ENCODE measurements around the gene OR6V1.
"Not testable (repeated sequence)": the region's sequence is repeated elsewhere in the genome, so short reads cannot be mapped to it uniquely, and the experiment has no call there.

Gene OR6V1

DNA sequence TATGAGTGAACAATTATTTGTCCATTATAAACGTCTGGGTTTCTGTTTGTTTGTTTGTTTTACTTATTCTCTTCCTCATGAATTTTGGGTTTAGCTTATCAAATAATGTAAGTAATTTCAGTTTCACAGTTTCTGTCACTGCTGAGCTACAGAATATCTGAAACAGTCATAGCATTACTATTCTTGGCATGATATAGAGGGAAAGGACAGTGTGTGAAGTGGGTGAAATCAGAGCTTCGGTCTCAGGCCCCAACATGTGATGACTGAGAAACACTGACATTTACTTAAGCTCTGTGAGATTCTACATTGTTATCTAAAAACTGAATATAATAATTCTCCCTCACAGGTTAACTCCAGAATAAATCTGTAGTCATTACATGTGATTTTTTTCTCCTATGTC, 8.8 kb upstream of the OR6V1 start:
- no peak for DNase-seq

DNA sequence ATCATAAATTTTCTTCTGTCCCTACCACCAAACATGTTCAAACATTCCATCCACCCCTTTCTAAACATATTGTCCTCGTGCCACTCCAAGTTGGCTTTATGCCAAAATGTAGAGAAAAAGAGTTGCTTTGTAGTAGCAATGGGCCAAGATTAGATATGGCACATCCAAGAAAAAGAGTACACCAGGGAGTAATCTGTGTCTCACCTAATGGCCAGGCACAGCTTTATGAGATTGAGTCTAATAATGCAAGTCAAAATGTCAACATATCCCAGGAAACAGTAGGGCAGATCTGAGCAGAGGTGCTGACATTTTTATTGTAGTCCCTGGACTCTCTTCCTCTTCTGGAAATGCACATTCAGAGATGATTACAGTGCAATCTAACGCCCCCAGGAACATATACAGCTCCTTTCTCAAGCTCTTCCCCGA, 5.7 kb upstream of the OR6V1 start:
- DNase-seq = no peak

DNA sequence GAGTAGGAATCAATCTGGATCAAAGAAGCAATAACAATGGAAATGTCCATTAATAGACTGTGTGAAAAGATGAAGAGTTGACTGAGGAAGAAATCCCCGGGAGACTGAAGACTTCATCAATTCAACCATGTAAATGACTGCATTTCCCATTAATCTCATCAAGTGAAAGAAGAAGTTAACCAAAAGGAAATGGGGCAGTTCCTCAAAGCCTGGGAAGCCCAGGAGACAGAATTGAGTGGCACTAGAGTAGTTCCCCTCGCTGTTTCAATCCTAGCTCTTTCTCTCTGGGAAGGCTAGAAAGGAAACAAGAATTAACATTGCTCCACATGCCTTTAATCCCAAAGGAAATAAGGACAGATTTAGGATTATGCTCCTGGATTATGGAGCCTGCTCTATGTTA, 4.8 kb upstream of the OR6V1 start:
- no peak for DNase-seq

DNA sequence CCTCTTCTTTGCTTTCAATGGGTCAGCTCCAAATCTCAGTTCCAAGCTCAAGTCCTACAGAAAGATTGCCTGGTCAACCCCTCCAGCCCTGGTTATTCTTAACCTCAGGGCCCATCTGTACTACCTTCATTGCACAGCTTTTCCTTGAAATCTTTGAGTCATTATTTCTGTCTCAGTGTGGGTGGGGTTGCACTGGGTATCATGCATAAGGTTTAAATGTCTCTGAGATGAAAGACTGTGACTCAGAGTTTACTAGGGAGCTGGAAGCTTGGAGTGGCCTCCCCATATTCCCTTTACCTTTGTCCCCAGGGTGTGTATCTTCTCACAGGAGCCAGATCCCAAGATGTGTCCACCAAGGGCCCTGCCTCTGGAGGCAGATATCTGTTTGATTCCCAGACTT, 3.3 kb upstream of the OR6V1 start:
- DNase-seq = no peak

DNA sequence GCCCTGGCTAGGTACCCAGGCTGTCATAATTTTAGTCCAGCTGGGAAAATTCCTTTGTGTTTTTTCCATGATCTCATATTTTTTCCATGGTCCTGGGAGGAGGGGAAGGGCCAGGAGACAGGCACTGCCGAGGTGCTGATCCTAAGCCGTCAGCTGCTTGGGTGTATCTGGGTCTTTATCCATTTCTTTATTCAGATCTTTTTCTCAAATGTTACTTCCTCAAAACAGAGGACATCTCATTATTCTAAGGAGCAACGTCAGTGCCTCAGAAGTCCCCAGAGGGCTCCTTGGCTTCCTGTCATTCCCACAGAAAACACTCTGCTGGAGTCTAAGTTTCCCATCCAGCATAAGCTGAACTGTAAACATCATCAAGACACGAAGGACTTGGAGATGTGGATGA, 2.8 kb upstream of the OR6V1 start:
- no peak for DNase-seq

DNA sequence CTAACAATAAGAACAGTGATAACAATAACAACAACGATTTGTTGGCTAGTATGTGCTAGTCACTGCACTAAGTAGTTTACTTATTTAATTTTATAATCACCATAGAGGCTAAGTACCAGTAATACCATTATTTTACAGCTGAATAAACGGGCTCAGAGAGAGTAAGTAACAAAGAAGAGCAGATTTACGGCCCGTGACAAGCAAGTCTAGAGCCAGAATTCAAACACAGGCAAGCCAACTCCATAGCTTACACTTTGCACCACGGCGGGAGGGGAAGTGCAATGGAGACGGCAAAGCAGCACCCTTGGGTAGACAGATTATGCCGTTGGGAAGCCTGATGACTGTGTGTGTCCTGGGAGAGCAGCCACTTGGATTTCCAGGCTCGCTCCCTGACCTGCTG, 1.2 kb upstream of the OR6V1 start:
- no peak for DNase-seq

DNA sequence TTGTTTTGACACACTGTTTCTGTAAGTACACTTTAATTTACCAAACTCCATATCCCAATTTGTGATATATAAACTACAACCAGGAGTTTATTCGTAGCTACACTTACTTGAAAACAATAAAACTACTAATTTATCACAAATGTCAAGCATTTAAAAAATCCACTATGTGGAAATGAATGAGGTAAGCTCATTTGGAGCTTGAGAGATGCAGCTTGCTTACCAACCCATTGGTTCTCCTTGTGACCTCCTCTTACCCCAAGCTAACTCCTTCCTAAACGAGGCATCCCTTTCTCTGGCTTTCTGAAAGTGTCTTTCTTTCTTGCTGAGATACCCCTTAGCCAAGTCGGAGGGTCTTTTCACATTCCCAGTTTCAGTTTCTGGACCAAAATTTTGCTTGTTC, 2.5 kb downstream of the OR6V1 start:
- DNase-seq = no peak

DNA sequence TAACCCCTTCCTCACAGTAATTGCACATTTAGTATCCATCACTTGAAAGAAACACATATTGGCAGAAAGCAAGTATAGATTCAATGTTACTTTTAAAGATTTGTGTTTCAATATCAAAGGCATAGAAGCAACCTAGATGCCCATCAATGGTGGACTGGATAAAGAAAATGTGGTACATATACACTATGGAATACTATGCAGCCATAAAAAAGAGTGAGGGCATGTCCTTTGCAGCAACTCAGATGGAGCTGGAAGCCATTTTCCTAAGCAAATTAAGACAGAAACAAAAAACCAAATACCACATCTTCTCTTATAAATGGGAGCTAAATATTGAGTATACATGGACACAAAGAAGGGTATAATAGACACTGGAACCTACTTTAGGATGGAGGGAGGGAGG, 3.6 kb downstream of the OR6V1 start:
- DNase-seq = no peak

DNA sequence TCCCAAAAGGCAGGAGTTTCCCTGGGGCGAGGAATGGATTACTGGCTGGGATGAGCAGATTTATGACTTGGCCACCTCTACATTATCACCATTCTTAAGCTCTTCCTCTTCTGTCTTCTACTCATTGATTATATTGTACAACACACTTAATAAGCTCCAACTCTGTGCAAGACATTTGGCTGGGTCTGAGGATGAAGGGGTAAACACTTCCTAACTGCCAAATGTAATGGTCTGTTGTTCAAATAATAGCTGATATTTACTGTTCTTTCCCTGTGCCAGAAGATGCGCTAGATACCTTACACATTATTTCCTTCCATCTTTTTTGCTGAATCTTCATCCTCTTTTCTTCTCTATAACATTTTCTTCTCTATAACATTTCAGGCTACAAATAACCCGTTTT, 11.6 kb downstream of the OR6V1 start:
- DNase-seq = no peak

DNA sequence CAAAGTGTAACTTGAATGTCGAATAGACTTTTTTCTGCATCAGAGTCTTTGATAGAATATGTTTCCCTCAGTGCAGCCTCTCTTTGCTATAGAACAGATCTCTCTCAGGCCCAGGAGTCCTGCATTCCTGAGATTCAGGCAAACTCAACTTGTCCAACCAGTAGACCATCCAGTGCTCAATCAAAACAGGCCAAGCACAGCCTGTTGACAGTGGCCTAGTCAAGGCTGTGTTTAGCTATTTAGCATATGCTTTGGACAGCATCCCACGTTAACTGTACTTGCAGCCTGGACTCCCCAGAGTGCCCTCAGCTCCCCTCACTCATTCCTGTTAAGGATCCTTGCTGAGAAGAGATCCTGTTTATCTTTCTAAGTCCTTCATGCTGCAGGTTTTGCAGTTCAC, 16.3 kb downstream of the OR6V1 start:
- DNase-seq = no peak

DNA sequence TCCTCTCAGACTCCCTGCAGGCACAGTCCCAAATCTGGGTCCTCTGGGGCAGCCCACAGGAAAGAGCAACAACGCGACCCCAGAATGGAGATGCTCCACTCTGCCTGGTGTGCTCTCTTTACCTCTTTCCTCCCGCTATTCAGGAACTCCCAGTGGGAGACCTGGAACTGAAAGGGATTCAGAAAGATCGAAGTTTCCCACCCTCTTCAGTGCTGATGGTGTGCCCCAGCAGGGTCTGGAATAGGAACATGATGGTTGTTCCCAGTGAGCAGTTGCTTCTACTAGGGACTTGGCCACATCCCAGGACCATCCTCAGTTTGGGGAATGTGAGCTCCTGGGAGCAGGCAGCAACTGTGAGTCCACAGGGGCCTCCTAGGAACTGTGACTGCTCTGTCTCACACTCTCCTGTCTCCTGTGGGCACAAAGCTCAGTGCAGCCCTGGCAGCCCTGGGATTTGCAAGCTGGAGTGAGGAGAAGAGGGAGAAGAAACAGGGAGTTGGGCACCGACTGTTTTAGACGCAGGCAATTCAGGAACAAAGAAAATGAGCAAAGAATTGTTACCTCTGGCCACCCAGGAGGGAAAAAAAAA, 17.9 kb downstream of the OR6V1 start:
- DNase-seq = no peak

DNA sequence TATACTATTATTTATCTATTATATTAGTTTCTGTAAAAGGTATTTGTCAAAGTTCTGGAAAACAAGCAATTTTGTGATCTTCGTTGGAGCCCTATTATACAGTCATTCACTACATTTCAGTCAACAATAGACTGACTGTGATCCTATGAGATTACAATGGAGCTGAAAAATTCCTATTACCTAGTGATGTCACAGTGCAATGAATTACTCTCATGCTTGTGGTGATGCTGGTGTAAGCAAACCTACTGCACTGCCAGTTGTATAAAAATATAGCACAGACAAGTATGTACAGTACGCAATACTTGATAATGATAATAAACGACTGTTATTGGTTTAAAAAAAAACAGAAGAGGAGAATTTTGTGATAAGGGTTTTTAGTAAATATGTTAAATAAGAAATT, 21.4 kb downstream of the OR6V1 start:
- DNase-seq = no peak

DNA sequence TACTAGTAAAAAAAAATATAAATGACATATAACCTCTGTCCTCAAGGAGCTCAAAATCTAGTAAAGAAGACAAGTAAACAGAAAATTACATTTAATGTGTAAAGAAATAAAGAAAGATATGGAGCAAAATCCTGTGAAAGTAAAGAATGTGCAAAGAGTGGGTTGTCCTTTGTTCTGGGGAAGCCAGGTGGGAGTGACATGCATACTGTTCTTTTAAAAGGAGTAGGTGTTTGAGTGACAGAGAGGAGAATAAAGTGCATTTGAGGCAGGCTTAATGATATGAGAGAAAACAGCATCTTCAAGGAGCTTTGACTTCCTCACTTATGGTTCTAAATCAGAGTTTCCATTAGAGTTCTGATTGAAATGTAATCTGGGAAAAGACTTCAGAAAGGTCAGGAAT, 22.0 kb downstream of the OR6V1 start:
- no peak for DNase-seq

DNA sequence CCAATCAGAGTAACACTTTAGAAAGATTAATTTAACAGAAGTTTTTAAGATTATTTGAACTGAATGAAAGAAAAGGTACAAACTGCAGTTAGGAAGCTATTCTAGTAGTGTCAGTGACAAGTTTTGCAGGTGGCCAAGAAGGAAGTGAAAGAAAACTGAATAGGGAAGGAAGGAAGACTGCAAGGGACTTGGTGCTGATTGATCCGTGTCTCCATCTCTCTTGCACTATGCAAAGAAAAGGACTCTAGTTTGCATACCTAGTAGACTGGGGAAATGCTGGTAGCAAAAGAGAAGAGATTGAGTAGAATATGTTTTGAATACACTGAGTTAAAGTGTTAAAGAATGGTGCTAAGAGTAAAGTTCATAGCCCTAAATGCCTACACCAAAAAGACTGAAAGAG, 33.0 kb downstream of the OR6V1 start:
- DNase-seq = no peak

DNA sequence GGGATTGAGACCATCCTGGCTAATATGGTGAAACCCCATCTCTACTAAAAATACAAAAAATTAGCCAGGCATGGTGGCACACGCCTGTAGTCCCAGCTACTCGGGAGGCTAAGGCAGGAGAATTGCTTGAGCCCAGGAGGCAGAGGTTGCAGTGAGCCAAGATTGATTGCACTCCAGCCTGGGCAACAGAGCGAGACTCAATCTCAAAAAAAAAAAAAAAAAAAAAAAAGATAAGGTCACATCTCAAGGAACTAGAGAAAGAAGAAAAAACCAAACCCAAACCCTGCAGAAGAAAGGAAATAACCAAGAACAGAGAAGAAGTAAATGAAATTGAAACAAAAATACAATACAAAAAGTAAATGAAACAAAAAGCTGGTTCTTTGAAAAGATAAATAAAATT, 33.5 kb downstream of the OR6V1 start:
- DNase-seq = not testable (repeated sequence)

DNA sequence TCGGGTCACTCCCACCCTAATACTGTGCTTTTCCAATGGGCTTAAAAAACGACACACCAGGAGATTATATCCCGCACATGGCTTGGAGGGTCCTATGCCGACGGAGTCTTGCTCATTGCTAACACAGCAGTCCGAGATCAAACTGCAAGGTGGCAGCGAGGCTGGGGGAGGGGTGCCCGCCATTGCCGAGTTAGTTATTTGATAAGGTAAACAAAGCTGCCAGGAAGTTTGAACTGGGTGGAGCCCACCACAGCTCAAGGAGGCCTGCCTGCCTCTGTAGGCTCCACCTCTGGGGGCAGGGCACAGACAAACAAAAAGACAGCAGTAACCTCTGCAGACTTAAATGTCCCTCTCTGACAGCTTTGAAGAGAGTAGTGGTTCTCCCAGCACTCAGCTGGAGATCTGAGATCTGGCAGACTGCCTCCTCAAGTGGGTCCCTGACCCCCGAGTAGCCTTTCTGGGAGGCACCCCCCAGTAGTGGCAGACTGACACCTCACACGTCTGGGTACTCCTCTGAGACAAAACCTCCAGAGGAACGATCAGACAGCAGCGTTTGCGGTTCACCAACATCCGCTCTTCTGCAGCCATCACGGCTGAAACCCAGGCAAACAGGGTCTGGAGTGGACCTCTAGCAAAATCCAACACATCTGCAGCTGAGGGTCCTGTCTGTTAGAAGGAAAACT, 36.5 kb downstream of the OR6V1 start:
- not testable (repeated sequence) for DNase-seq

DNA sequence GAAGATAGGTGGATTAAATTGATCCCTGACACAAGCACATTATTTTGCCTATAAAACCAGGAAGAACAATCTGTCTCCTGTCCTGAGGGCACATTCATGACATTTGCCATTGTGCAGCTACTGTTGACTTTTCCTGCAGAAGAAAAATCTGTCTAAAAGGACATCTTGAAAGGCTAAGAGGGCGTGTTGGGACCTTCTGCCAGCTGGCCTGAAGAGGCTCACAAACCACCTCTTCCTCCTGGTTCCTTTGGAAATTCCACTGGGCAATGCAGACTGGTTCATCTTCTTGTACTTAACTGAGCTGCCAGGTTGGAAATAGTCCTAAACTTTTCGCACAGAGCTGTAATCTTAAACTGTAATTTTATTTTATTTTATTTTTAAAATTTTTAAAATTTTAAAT, 44.0 kb downstream of the OR6V1 start:
- no peak for DNase-seq

DNA sequence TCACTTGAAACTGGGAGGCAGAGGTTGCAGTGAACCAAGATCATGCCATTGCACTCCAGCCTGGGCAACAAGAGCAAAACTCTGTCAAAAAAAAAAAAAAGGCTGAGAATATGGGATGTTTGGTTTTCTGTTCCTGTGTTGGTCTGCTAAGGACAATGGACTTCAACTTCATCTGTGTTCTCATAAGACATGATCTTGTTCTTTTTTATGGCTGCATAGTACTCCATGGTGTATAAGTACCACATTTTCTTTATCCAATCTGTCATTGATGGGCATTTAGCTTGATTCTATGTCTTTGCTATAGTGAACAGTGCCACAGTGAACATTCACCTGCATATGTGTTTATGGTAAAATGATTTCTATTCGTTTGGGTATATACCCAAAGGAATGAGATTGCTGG, 47.4 kb downstream of the OR6V1 start:
- DNase-seq = not testable (repeated sequence)

Data from DMS53 (cell line).